SK-N-SH (cell line): Measurements from ENCODE around the gene C9orf50. TPM values are rescaled to one million over a fixed set of nuclear protein-coding genes. Genes with fewer than 3 reads are reported as not detected.
"Not testable (repeated sequence)": the region's sequence is repeated elsewhere in the genome, so short reads cannot be mapped to it uniquely, and the experiment has no call there.

Experiments used
- CTCF ChIA-PET: fragments of 300-600, 350-600 bp; formaldehyde crosslinking; extraction: SDS; loops from one replicate; lab custom pipeline; 2021; lab: Yijun Ruan, JAX
- POLR2A ChIA-PET: fragments of 350-600 bp; sonication (Branson Sonifier 250); formaldehyde crosslinking; extraction: SDS; loops from one replicate; lab custom pipeline; 2020; ENCODE audit warnings: antibody characterized with exemption, inconsistent platforms; lab: Yijun Ruan, JAX
- DNase-seq: peaks from one replicate; pipeline ENCODE4 v3.0.0; 2012
- H2AFZ ChIP-seq: fragments of 200-600 bp; sonication (generic); 2 replicates; pipeline ENCODE4 v1.8.1; 2016; ENCODE audit warnings: antibody characterized with exemption, mild to moderate bottlenecking, low read depth
- H3F3A ChIP-seq: fragments of 200-600 bp; sonication (generic); replicated peaks from 2 replicates; pipeline ENCODE3; 2016; ENCODE audit warnings: antibody characterized with exemption, mild to moderate bottlenecking; ENCODE audit not compliant: insufficient read depth
- H3K27ac ChIP-seq, 2 experiments: fragments of 200-500 bp in 1 of 2; fragments of 200-600 bp in 1 of 2; sonication (Bioruptor generic) in 1 of 2; sonication (generic), shearing (Covaris generic) in 1 of 2; 2 replicates each; pipeline versions ENCODE4 v1.5.1 to v1.6.1; 2014 to 2016; ENCODE audit warnings: low read depth in 2 of 2, inconsistent platforms in 1 of 2, low read length in 1 of 2, mild to moderate bottlenecking in 1 of 2, mixed read lengths in 1 of 2
- H3K27me3 ChIP-seq: fragments of 200-600 bp; sonication (generic), shearing (Covaris generic); 2 replicates; pipeline ENCODE4 v1.6.1; 2016; ENCODE audit warnings: mixed run types; ENCODE audit not compliant: insufficient read depth
- H3K36me3 ChIP-seq, 2 experiments: fragments of 200-500 bp in 1 of 2; fragments of 200-600 bp in 1 of 2; sonication (Bioruptor generic) in 1 of 2; sonication (generic) in 1 of 2; replicated peaks in 1 of 2; 2 replicates each; pipeline versions ENCODE3 to v1.5.1; 2014 to 2016; ENCODE audit warnings: low read length in 1 of 2, mild to moderate bottlenecking in 1 of 2; ENCODE audit not compliant: insufficient read depth in 2 of 2, control insufficient read depth in 1 of 2
- H3K4me1 ChIP-seq, 2 experiments: fragments of 200-500 bp in 1 of 2; fragments of 200-600 bp in 1 of 2; sonication (Bioruptor generic) in 1 of 2; sonication (generic), shearing (Covaris generic) in 1 of 2; 2 replicates each; pipeline versions ENCODE4 v1.5.1 to v1.6.1; 2014 to 2016; ENCODE audit warnings: low read depth in 1 of 2, low read length in 1 of 2, mixed run types in 1 of 2; ENCODE audit not compliant: insufficient read depth in 2 of 2, control insufficient read depth in 1 of 2
- H3K4me2 ChIP-seq: fragments of 200-600 bp; sonication (generic), shearing (Covaris generic); 2 replicates; pipeline ENCODE4 v1.6.1; 2017; ENCODE audit warnings: mixed run types
- H3K4me3 ChIP-seq, 2 experiments: fragments of 200-500 bp in 1 of 2; fragments of 200-600 bp in 1 of 2; sonication (Bioruptor generic) in 1 of 2; sonication (generic), shearing (Covaris generic) in 1 of 2; 2 replicates each; pipeline versions ENCODE4 v1.5.1 to v1.8.1; 2014 to 2016; ENCODE audit warnings: low read depth in 2 of 2, inconsistent platforms in 1 of 2, low read length in 1 of 2, mild to moderate bottlenecking in 1 of 2, mixed read lengths in 1 of 2, moderate library complexity in 1 of 2
- H3K79me2 ChIP-seq: fragments of 200-600 bp; sonication (generic); 2 replicates; pipeline ENCODE4 v1.8.1; 2017; ENCODE audit warnings: mild to moderate bottlenecking; ENCODE audit not compliant: insufficient read depth
- H3K9ac ChIP-seq: fragments of 200-600 bp; sonication (generic); 2 replicates; pipeline ENCODE4 v1.6.1; 2017; ENCODE audit warnings: mixed run types
- H3K9me2 ChIP-seq: fragments of 200-600 bp; sonication (generic); 2 replicates; pipeline ENCODE4 v1.6.1; 2017; ENCODE audit warnings: mixed run types
- H3K9me3 ChIP-seq: fragments of 200-600 bp; sonication (generic); 2 replicates; pipeline ENCODE4 v1.6.1; 2017; ENCODE audit warnings: mixed run types, mild to moderate bottlenecking, moderate library complexity
- H4K20me1 ChIP-seq: fragments of 200-600 bp; sonication (generic); 2 replicates; pipeline ENCODE4 v1.6.1; 2017; ENCODE audit warnings: mild to moderate bottlenecking, mixed run types; ENCODE audit not compliant: insufficient read depth
- CHD2 ChIP-seq: fragments of 150-350 bp; IDR thresholded peaks from 2 replicates; pipeline ENCODE4 v1.6.1; 2018; ENCODE audit warnings: low read length; ENCODE audit not compliant: partially characterized antibody
- EZH2phosphoT487 ChIP-seq: fragments of 200-600 bp; sonication (generic); IDR thresholded peaks from 2 replicates; pipeline ENCODE4 v1.6.1; 2017; ENCODE audit warnings: low read depth, mixed run types, mild to moderate bottlenecking, antibody characterized with exemption, moderate library complexity, borderline replicate concordance
- FOSL2 ChIP-seq: IDR thresholded peaks from 2 replicates; pipeline ENCODE4 v1.4.0; 2012; ENCODE audit warnings: low read depth, mild to moderate bottlenecking, moderate library complexity, borderline replicate concordance
- FOXJ3 ChIP-seq: sonication (generic); formaldehyde crosslinking; IDR thresholded peaks from 2 replicates; pipeline ENCODE4 v1.5.1; 2020; ENCODE audit warnings: mild to moderate bottlenecking, missing genetic modification reagents
- FOXM1 ChIP-seq: IDR thresholded peaks from 2 replicates; pipeline ENCODE4 v1.4.0; 2012; ENCODE audit warnings: low read depth, mild to moderate bottlenecking
- JUND ChIP-seq: IDR thresholded peaks from 2 replicates; pipeline ENCODE4 v1.4.0; 2012
- MAX ChIP-seq: IDR thresholded peaks from 2 replicates; pipeline ENCODE4 v1.4.0; 2012; ENCODE audit warnings: low read depth
- MEF2A ChIP-seq: IDR thresholded peaks from 2 replicates; pipeline ENCODE4 v1.4.0; 2012; ENCODE audit warnings: low read depth, borderline replicate concordance
- NFIC ChIP-seq: IDR thresholded peaks from 2 replicates; pipeline ENCODE4 v1.4.0; 2012; ENCODE audit warnings: borderline replicate concordance
- TCF12 ChIP-seq: IDR thresholded peaks from 2 replicates; pipeline ENCODE4 v1.4.0; 2012
- ZBTB33 ChIP-seq: IDR thresholded peaks from 2 replicates; pipeline ENCODE4 v1.4.0; 2012; ENCODE audit warnings: low read depth, borderline replicate concordance
- WGBS: methylation state at CpG from one replicate; pipeline ENCODE4 v1.1.6; 2017; ENCODE audit warnings: low lambda C conversion rate; 5-methylcytosine and 5-hydroxymethylcytosine counted together
- polyA plus RNA-seq, 3 experiments: library from polyadenylated mRNA; depleted of rRNA; stranded (reverse); fragments of >200 nt; gene quantifications; 2 replicates each; pipeline ENCODE4 v1.2.3, GENCODE V29; 2012

Gene C9orf50
- polyA plus RNA-seq, 1 of the 3 experiments (the other 2 are of a cell fraction) = 0.30 TPM

- CTCF ChIA-PET = interaction anchor here (1.0 to 2.1 kb wide), 2 partner anchors 9 to 16 kb away, joined by 3 to 8 read pairs; no protein-coding TSS in a partner anchor
- no peak overlapping the region for H3K27ac ChIP-seq
Observed at GRCh38 chr9:129595311-129595741, 25.6 kb downstream of the C9orf50 start.

GRCh38 chr9:129594632-129595031, 26.3 kb downstream of the C9orf50 start:
- Histone ChIP-seq H3K9me3 (no peaks in the 10 kb centered on the region), H3K9me2 (no peaks in the 10 kb centered on the region), H4K20me1 (no peaks in the 10 kb centered on the region), H3K4me1 (peaks cover 0 to 6% of the 10 kb centered on the region in 2 experiments; a peak in 2 of 4 replicates), H2AFZ (no peak overlapping the region), H3F3A (no peaks in the 10 kb centered on the region), H3K36me3 (no peaks in the 10 kb centered on the region), H3K9ac (no peak overlapping the region), H3K79me2 (no peaks in the 10 kb centered on the region), H3K27me3 (no peaks in the 10 kb centered on the region), H3K27ac (no peak overlapping the region), H3K4me2 (no peak overlapping the region), H3K4me3 (no peak overlapping the region)
- ChIA-PET CTCF (no interaction called here), POLR2A (no interaction called here)
- DNase-seq = no peak
- 91% methylated on average over 7 of the region's 7 CpGs for WGBS
- TF ChIP-seq FOSL2 (no peak), TCF12 (no peak), CHD2 (no peak), MAX (no peak), ZBTB33 (no peak)
- TF ChIP-seq, all 33 proteins: peak for 0

More at GRCh38 chr9:129595311-129595741, 25.6 kb downstream of the C9orf50 start:
- Histone ChIP-seq H3K9me2 (no peaks in the 10 kb centered on the region), H2AFZ (no peak overlapping the region), H3K4me2 (no peak overlapping the region), H3K4me3 (no peak overlapping the region), H3K79me2 (no peaks in the 10 kb centered on the region), H3K9ac (no peak overlapping the region), H3K36me3 (no peaks in the 10 kb centered on the region), H4K20me1 (no peaks in the 10 kb centered on the region), H3K27me3 (no peaks in the 10 kb centered on the region), H3K9me3 (no peaks in the 10 kb centered on the region), H3F3A (no peaks in the 10 kb centered on the region), H3K4me1 (peaks cover 0 to 6% of the 10 kb centered on the region in 2 experiments; a peak in 2 of 4 replicates)
- TF ChIP-seq FOXM1 (no peak), NFIC (no peak), JUND (no peak), EZH2phosphoT487 (no peak), FOXJ3 (CRISPR knock-in tag) (no peak), ZBTB33 (no peak), MEF2A (no peak)
- DNase-seq = no peak
- 80% methylated on average over 5 of the region's 5 CpGs for WGBS
- POLR2A ChIA-PET = no interaction called here

GRCh38 chr9:129592790-129593189, 28.1 kb downstream of the C9orf50 start:
- H3K9me2 ChIP-seq, H3K9ac ChIP-seq, H3K4me1 ChIP-seq, H3K27ac ChIP-seq, DNase-seq, H3K4me2 ChIP-seq, H4K20me1 ChIP-seq, H3K27me3 ChIP-seq, POLR2A ChIA-PET, H3K4me3 ChIP-seq, H2AFZ ChIP-seq, H3K79me2 ChIP-seq, H3K36me3 ChIP-seq, H3K9me3 ChIP-seq, H3F3A ChIP-seq: not testable (repeated sequence)
- CTCF ChIA-PET = interaction anchor here (1.3 to 1.8 kb wide), 2 partner anchors 11 to 19 kb away, joined by 4 to 6 read pairs; no protein-coding TSS in a partner anchor
- WGBS = 94% methylated on average over 10 of the region's 10 CpGs
